Mucosa of stomach (tissue), 1 donor: ENCODE measurements around the gene ZNF679.
"Not testable (repeated sequence)": the region's sequence is repeated elsewhere in the genome, so short reads cannot be mapped to it uniquely, and the experiment has no call there.

ENCODE experiments used
- H3K27me3 ChIP-seq: one replicate; pipeline ENCODE4 v1.7.0; 2013; ENCODE audit warnings: mild to moderate bottlenecking, low read length; ENCODE audit not compliant: control insufficient read depth, insufficient read depth
- H3K36me3 ChIP-seq: one replicate; pipeline ENCODE4 v1.7.0; 2013; ENCODE audit warnings: low read length; ENCODE audit not compliant: control insufficient read depth, insufficient read depth
- H3K4me1 ChIP-seq: one replicate; pipeline ENCODE4 v1.7.0; 2013; ENCODE audit warnings: mild to moderate bottlenecking, low read length; ENCODE audit not compliant: control insufficient read depth, insufficient read depth
- H3K4me3 ChIP-seq: one replicate; pipeline ENCODE4 v1.7.0; 2013; ENCODE audit warnings: low read length
- H3K9ac ChIP-seq: one replicate; pipeline ENCODE4 v1.7.0; 2013; ENCODE audit warnings: mild to moderate bottlenecking, low read length, moderate library complexity
- H3K9me3 ChIP-seq: one replicate; pipeline ENCODE4 v1.7.0; 2013; ENCODE audit warnings: mild to moderate bottlenecking, low read length, moderate library complexity; ENCODE audit not compliant: control insufficient read depth
- donor health status: Pancreatic carcinoma.

The ZNF679 gene

DNA sequence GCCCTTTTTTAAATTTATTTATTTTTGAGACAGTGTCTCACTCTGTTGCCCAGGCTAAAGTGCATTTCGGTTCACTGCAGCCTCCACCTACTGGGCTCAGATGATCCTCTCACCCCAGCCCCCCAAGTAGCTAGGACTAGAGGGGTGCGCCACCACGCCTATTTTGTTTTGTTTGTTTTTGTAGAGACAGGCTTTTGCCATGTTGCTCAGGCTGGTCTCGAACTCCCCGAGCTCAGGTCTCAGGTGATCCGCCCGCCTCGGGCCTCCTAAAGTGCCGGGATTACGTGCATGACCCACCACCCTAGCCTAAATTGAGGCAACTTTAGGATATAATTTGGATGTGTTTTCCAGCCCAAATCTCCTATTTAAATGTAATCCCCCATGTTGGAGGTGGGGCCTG lies 86.3 kb downstream of the ZNF679 start:
- peak overlapping the region; percentile 96 for H3K9ac ChIP-seq
- peaks cover 5% of the 10 kb centered on the region for H3K4me1 ChIP-seq
- H3K9me3 ChIP-seq: no peaks in the 10 kb centered on the region
- no peaks in the 10 kb centered on the region for H3K27me3 ChIP-seq
- peak overlapping the region; percentile 100 for H3K4me3 ChIP-seq
- no peaks in the 10 kb centered on the region for H3K36me3 ChIP-seq

DNA sequence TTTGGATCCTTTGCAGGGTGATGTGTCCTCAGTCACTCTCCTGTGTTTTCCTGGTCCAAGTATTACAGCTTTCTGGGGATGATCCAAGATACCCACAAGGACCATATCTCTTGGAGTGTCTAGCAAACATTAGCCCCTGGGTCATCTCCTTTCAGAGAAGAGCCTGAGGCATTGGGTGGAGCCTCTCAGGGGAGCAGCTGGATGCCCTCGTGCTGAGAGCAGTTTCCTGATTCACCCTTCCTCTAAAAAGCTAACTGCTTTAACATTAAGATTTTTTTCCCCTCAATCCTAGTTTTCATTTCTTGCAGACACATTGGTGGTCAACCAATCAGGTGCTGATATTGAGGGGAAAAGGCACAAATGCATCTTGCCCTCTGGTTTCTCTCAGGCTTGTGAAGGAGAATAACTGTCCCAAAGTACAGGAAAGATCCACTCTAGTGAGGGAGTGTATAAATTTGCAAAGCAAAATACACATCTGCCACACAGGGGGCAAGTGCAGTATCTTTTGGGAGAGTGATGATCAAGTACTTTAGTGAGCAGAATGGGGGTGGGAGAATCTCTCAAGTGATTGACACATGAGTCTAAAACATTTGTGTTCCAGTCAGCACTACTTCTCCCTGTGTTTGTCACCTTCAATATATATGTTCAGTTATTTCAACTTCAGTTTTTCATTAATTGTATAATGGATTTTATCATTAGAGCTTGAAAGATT lies 87.9 kb downstream of the ZNF679 start:
- H3K4me3 ChIP-seq, H3K9ac ChIP-seq, H3K36me3 ChIP-seq, H3K4me1 ChIP-seq, H3K27me3 ChIP-seq, H3K9me3 ChIP-seq: not testable (repeated sequence)
